Measurements from ENCODE around the gene SCAMP4. TPM values are rescaled to one million over a fixed set of nuclear protein-coding genes. Genes with fewer than 3 reads are reported as not detected.

SCAMP4 gene
- total and polyA plus RNA-seq, 7 experiments from 2014 or later, result 11.8 to 35.5 (median 19.7) TPM

Other genes with a start within 250 kb of the SCAMP4 start
- gene ONECUT3, start 151.9 kb upstream of the SCAMP4 start, total RNA-seq, result not detected
- gene ONECUT3, start 151.9 kb upstream of the SCAMP4 start, polyA plus RNA-seq, result not detected
- gene ATP8B3, start 93.1 kb upstream of the SCAMP4 start, total RNA-seq, result 10 to 100 TPM in 1 of 5 experiments, 1 to 10 TPM in 4; 1.8 to 15.3 (median 4.0) TPM
- under 1 TPM; 0.83 TPM for gene ATP8B3, start 93.1 kb upstream of the SCAMP4 start, polyA plus RNA-seq
- gene REXO1, start 56.9 kb upstream of the SCAMP4 start, total RNA-seq, result 10 to 100 TPM; 52.7 to 92.6 (median 73.1) TPM
- gene REXO1, start 56.9 kb upstream of the SCAMP4 start, polyA plus RNA-seq, result 1 to 10 TPM; 5.4 to 9.6 TPM
- gene KLF16, start 41.8 kb upstream of the SCAMP4 start, total RNA-seq, result 10 to 100 TPM; 20.5 to 65.2 (median 21.1) TPM
- gene KLF16, start 41.8 kb upstream of the SCAMP4 start, polyA plus RNA-seq, result under 1 TPM; 0.41 to 0.47 TPM
- 100 to 1,000 TPM in 4 of 5 experiments, 10 to 100 TPM in 1; 92.9 to 175 (median 127) TPM for gene ABHD17A, start 19.9 kb upstream of the SCAMP4 start, total RNA-seq
- gene ABHD17A, start 19.9 kb upstream of the SCAMP4 start, polyA plus RNA-seq, result 100 to 1,000 TPM; 135 to 140 TPM
- 10 to 100 TPM in 2 of 5 experiments, 1 to 10 TPM in 3; 3.5 to 13.5 (median 6.1) TPM for gene ADAT3, start within 50 bp of the SCAMP4 start, total RNA-seq
- 1 to 10 TPM; 2.2 to 5.9 TPM for gene ADAT3, start within 50 bp of the SCAMP4 start, polyA plus RNA-seq
- gene CSNK1G2, start 35.8 kb downstream of the SCAMP4 start, total RNA-seq, result 100 to 1,000 TPM; 109 to 145 (median 117) TPM
- 10 to 100 TPM; 18.1 to 45.3 TPM for gene CSNK1G2, start 35.8 kb downstream of the SCAMP4 start, polyA plus RNA-seq
- gene BTBD2, start 110.3 kb downstream of the SCAMP4 start, total RNA-seq, result 10 to 100 TPM; 53.0 to 70.8 (median 67.5) TPM
- gene BTBD2, start 110.3 kb downstream of the SCAMP4 start, polyA plus RNA-seq, result 1 to 10 TPM; 5.2 to 6.5 TPM
- 100 to 1,000 TPM; 190 to 347 (median 238) TPM for gene MKNK2, start 145.8 kb downstream of the SCAMP4 start, total RNA-seq
- gene MKNK2, start 145.8 kb downstream of the SCAMP4 start, polyA plus RNA-seq, result 10 to 100 TPM; 28.8 to 52.9 TPM
- gene MOB3A, start 190.9 kb downstream of the SCAMP4 start, total RNA-seq, result 100 to 1,000 TPM in 4 of 5 experiments, 10 to 100 TPM in 1; 93.2 to 269 (median 117) TPM
- gene MOB3A, start 190.9 kb downstream of the SCAMP4 start, polyA plus RNA-seq, result 100 to 1,000 TPM in 1 of 2 donors, 10 to 100 TPM in 1; 49.5 to 114 TPM
- gene IZUMO4, start 191.5 kb downstream of the SCAMP4 start, total RNA-seq, result 10 to 100 TPM; 12.2 to 26.8 (median 15.7) TPM
- gene IZUMO4, start 191.5 kb downstream of the SCAMP4 start, polyA plus RNA-seq, result 1 to 10 TPM in 1 of 2 donors, under 1 TPM in 1; 0.73 to 1.9 TPM
- gene AP3D1, start 246.2 kb downstream of the SCAMP4 start, total RNA-seq, result 100 to 1,000 TPM in 1 of 5 experiments, 10 to 100 TPM in 4; 63.7 to 106 (median 80.3) TPM
- 10 to 100 TPM; 12.3 to 41.7 TPM for gene AP3D1, start 246.2 kb downstream of the SCAMP4 start, polyA plus RNA-seq